ENCODE results near the gene LINC00237.

LINC00237 gene

GRCh38 chr20:21089391-21089790, 16.8 kb downstream of the LINC00237 start:
- Mint-ChIP-seq H3K9me3 (no peaks in the 10 kb centered on the region), H3K4me3 (no peak overlapping the region), H3K27me3 (ENCODE audit: low read depth, poor library complexity) (peaks cover 21% of the 10 kb centered on the region), H3K36me3 (ENCODE audit: low read depth) (no peaks in the 10 kb centered on the region), H3K4me1 (peaks cover 14% of the 10 kb centered on the region), H3K27ac (no peak overlapping the region)
- no peak for TF ChIP-seq CTCF (IDR thresholded peaks at IDR 0.05)
- DNase-seq: no peak

- Mint-ChIP-seq H3K27ac (no peak overlapping the region), H3K4me3 (no peak overlapping the region), H3K27me3 (ENCODE audit: low read depth, poor library complexity) (peaks cover 21% of the 10 kb centered on the region), H3K9me3 (no peaks in the 10 kb centered on the region), H3K4me1 (peaks cover 14% of the 10 kb centered on the region), H3K36me3 (ENCODE audit: low read depth) (no peaks in the 10 kb centered on the region)
- no peak for TF ChIP-seq CTCF (IDR thresholded peaks at IDR 0.05)
- DNase-seq: no peak
Observed at GRCh38 chr20:21087862-21088540, 18.2 kb downstream of the LINC00237 start.

- DNase-seq: no peak
- Mint-ChIP-seq H3K4me1 (no peaks in the 10 kb centered on the region), H3K27ac (no peak overlapping the region), H3K4me3 (no peak overlapping the region), H3K27me3 (ENCODE audit: low read depth, poor library complexity) (peaks cover 12% of the 10 kb centered on the region), H3K9me3 (no peaks in the 10 kb centered on the region), H3K36me3 (ENCODE audit: low read depth) (no peaks in the 10 kb centered on the region)
- TF ChIP-seq CTCF (IDR thresholded peaks at IDR 0.05): no peak
Observed at GRCh38 chr20:21083825-21084325, 22.3 kb downstream of the LINC00237 start.

- TF ChIP-seq CTCF (IDR thresholded peaks at IDR 0.05): no peak
- H3K4me3 Mint-ChIP-seq: no peak overlapping the region
- no peaks in the 10 kb centered on the region for H3K4me1 Mint-ChIP-seq
Observed at GRCh38 chr20:21082584-21082983, 23.6 kb downstream of the LINC00237 start.

GRCh38 chr20:21077809-21078345, 28.3 kb downstream of the LINC00237 start:
- Mint-ChIP-seq H3K27me3 (ENCODE audit: low read depth, poor library complexity) (peaks cover 4% of the 10 kb centered on the region), H3K4me3 (no peak overlapping the region), H3K9me3 (no peaks in the 10 kb centered on the region), H3K27ac (no peak overlapping the region), H3K36me3 (ENCODE audit: low read depth) (no peaks in the 10 kb centered on the region), H3K4me1 (no peaks in the 10 kb centered on the region)
- no peak for DNase-seq
- TF ChIP-seq CTCF (IDR thresholded peaks at IDR 0.05): no peak

More at GRCh38 chr20:21082584-21082983, 23.6 kb downstream of the LINC00237 start:
- no peaks in the 10 kb centered on the region for H3K9me3 Mint-ChIP-seq
- H3K27me3 Mint-ChIP-seq (ENCODE audit: low read depth, poor library complexity): peaks cover 7% of the 10 kb centered on the region
- no peaks in the 10 kb centered on the region for H3K36me3 Mint-ChIP-seq (ENCODE audit: low read depth)
- DNase-seq: no peak
- H3K27ac Mint-ChIP-seq: no peak overlapping the region

GRCh38 chr20:21076073-21076472, 30.1 kb downstream of the LINC00237 start:
- H3K36me3 Mint-ChIP-seq (ENCODE audit: low read depth): no peaks in the 10 kb centered on the region
- no peak overlapping the region for H3K27ac Mint-ChIP-seq
- H3K27me3 Mint-ChIP-seq (ENCODE audit: low read depth, poor library complexity): no peaks in the 10 kb centered on the region
- no peaks in the 10 kb centered on the region for H3K9me3 Mint-ChIP-seq
- no peaks in the 10 kb centered on the region for H3K4me1 Mint-ChIP-seq
- no peak for DNase-seq
- no peak overlapping the region for H3K4me3 Mint-ChIP-seq
- TF ChIP-seq CTCF (IDR thresholded peaks at IDR 0.05): no peak
